ENCODE results near the gene RARS2. TPM values are rescaled to one million over a fixed set of nuclear protein-coding genes. Genes with fewer than 3 reads are reported as not detected.

Gene RARS2
- total RNA-seq, 1 donor = 49.9 TPM

DNA sequence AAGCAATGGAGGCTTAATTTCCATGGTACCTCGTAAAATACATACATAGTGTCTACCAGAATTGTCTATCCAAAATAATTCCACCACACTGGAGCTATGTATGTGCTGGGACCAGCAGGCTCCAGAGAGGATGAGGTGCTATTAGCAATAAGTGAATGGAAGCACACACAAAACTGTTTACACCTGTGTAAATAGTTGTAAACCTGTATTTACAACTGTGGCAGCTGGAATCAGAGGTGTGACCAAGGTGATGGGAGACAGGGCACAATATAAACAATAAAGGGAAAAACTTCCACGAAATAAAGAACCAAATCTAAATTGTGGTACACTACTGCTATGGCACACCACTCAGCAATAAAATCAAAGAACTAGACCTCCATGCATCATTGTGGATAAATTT is 14.4 kb downstream of the RARS2 start:
- Histone ChIP-seq H3K79me2 (ENCODE audit: insufficient read depth, low read length) (peaks cover 90% of the 10 kb centered on the region), H4K20me1 (ENCODE audit: insufficient read depth, low read length) (peaks cover 29% of the 10 kb centered on the region), H3K4me1 (ENCODE audit: insufficient read depth, low read length) (peaks cover 8% of the 10 kb centered on the region), H3K27me3 (ENCODE audit: insufficient read depth, low read length) (no peaks in the 10 kb centered on the region), H3K27ac (ENCODE audit: low read depth, low read length) (no peak overlapping the region), H3K9me3 (ENCODE audit: low read depth, low read length) (no peaks in the 10 kb centered on the region), H3K4me2 (ENCODE audit: insufficient read depth, low read length) (no peak overlapping the region), H3K4me3 (ENCODE audit: insufficient read depth, low read length) (no peak overlapping the region), H2AFZ (ENCODE audit: low read length) (no peak overlapping the region), H3K36me3 (ENCODE audit: insufficient read depth, low read length) (peaks cover 4% of the 10 kb centered on the region)
- TF ChIP-seq, protein P1, sequence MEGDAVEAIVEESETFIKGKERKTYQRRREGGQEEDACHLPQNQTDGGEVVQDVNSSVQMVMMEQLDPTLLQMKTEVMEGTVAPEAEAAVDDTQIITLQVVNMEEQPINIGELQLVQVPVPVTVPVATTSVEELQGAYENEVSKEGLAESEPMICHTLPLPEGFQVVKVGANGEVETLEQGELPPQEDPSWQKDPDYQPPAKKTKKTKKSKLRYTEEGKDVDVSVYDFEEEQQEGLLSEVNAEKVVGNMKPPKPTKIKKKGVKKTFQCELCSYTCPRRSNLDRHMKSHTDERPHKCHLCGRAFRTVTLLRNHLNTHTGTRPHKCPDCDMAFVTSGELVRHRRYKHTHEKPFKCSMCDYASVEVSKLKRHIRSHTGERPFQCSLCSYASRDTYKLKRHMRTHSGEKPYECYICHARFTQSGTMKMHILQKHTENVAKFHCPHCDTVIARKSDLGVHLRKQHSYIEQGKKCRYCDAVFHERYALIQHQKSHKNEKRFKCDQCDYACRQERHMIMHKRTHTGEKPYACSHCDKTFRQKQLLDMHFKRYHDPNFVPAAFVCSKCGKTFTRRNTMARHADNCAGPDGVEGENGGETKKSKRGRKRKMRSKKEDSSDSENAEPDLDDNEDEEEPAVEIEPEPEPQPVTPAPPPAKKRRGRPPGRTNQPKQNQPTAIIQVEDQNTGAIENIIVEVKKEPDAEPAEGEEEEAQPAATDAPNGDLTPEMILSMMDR (IDR thresholded peaks at IDR 0.05; ENCODE audit: extremely low read depth, low read depth, low read length) = no peak
- no peak for DNase-seq (ENCODE audit: insufficient read length, low spot score, missing footprints)

DNA sequence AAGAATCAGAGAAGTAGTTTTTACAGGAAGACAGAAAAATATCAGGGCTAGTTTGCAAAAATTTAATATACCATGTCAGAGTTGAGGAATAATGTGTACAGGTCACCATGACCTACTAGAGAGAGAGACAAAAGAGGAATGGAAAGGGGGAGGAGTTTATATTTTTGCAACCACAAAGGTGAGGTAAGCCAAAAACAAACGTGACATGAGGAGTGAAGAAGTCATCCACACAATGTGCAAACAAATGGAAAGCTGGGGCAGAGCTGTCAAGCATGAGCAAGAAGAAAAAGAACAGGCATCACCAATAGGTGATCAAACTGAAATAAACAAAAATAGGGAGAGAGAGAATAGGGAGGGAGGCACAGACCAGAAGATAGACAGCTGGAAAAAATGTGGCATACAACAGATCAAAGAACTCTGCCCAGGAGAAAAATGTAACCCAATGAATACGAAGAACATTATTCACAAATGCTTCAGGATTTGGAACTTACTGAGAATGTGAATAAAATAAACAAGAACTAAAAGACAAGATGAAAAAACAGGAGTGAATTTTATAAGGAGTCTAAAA is 15.5 kb downstream of the RARS2 start:
- Histone ChIP-seq H3K4me2 (ENCODE audit: insufficient read depth, low read length) (no peak overlapping the region), H3K27ac (ENCODE audit: low read depth, low read length) (no peak overlapping the region), H3K27me3 (ENCODE audit: insufficient read depth, low read length) (no peaks in the 10 kb centered on the region), H2AFZ (ENCODE audit: low read length) (no peak overlapping the region), H4K20me1 (ENCODE audit: insufficient read depth, low read length) (peaks cover 32% of the 10 kb centered on the region), H3K79me2 (ENCODE audit: insufficient read depth, low read length) (peaks cover 91% of the 10 kb centered on the region), H3K9me3 (ENCODE audit: low read depth, low read length) (no peaks in the 10 kb centered on the region), H3K4me1 (ENCODE audit: insufficient read depth, low read length) (peaks cover 8% of the 10 kb centered on the region), H3K4me3 (ENCODE audit: insufficient read depth, low read length) (no peak overlapping the region), H3K36me3 (ENCODE audit: insufficient read depth, low read length) (peaks cover 3% of the 10 kb centered on the region)
- TF ChIP-seq, protein P1 (IDR thresholded peaks at IDR 0.05; ENCODE audit: extremely low read depth, low read depth, low read length) = no peak
- peak; percentile 68 for DNase-seq (ENCODE audit: insufficient read length, low spot score, missing footprints)

DNA sequence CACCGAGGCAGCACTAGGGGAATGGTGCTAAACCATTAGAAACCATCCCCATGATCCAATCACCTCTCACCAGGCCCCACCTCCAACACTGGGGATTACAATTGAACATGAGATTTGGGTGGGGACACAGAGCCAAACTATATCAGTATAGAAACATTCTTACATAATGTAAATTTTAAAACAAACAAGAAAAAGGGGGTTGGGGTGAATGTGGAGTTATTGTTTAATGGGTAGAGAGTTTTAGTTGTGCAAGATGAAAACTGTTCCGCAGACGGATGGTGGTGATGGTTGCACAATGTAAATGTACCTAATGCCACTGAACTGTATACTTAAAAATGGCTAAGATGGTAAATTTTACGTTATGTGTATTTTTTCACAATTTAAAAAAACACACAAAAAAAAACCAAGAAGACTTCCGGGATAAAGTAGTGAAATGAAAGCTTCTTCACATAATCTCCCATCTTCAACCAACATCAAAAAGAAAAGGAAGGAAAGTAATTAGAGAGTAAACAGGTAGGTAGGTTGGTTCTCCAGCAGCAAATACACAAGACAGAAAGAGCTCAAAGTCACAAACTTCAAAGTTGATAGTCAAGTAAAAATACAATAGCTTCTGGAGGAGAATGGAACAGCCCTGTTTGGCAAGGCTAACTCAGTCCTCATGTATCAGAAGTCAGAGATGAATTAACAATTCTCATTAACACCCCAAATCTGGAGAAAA is 16.3 kb downstream of the RARS2 start:
- H4K20me1 ChIP-seq (ENCODE audit: insufficient read depth, low read length) = peaks cover 31% of the 10 kb centered on the region
- H2AFZ ChIP-seq (ENCODE audit: low read length) = no peak overlapping the region
- no peaks in the 10 kb centered on the region for H3K36me3 ChIP-seq (ENCODE audit: insufficient read depth, low read length)
- peaks cover 90% of the 10 kb centered on the region for H3K79me2 ChIP-seq (ENCODE audit: insufficient read depth, low read length)
- H3K9me3 ChIP-seq (ENCODE audit: low read depth, low read length) = no peaks in the 10 kb centered on the region
- no peak overlapping the region for H3K4me2 ChIP-seq (ENCODE audit: insufficient read depth, low read length)
- TF ChIP-seq, protein P1 (IDR thresholded peaks at IDR 0.05; ENCODE audit: extremely low read depth, low read depth, low read length) = no peak
- H3K27me3 ChIP-seq (ENCODE audit: insufficient read depth, low read length) = no peaks in the 10 kb centered on the region
- no peak for DNase-seq (ENCODE audit: insufficient read length, low spot score, missing footprints)
- H3K27ac ChIP-seq (ENCODE audit: low read depth, low read length) = no peak overlapping the region
- H3K4me1 ChIP-seq (ENCODE audit: insufficient read depth, low read length) = peaks cover 8% of the 10 kb centered on the region
- no peak overlapping the region for H3K4me3 ChIP-seq (ENCODE audit: insufficient read depth, low read length)

DNA sequence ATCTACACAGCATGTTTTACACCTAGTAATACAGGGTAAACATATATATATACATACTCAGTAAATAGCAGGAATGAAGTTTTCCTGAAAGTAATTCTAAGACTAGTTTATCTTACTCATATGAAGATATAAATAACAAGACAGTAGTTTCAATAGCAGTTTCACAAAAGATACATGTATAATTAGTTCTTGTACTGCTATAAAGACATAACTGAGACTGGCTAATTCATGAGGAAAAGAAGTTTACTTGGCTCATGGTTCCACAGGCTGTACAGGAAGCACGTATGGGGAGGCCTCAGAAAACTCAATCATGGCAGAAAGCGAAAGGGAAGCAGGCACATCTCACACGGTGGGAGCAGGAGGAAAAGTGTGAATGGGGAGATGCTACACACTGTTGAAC is 16.9 kb downstream of the RARS2 start:
- Histone ChIP-seq H3K79me2 (ENCODE audit: insufficient read depth, low read length) (peaks cover 90% of the 10 kb centered on the region), H3K27ac (ENCODE audit: low read depth, low read length) (no peak overlapping the region), H3K4me2 (ENCODE audit: insufficient read depth, low read length) (no peak overlapping the region), H3K4me3 (ENCODE audit: insufficient read depth, low read length) (no peak overlapping the region), H2AFZ (ENCODE audit: low read length) (no peak overlapping the region), H3K4me1 (ENCODE audit: insufficient read depth, low read length) (peaks cover 8% of the 10 kb centered on the region), H3K9me3 (ENCODE audit: low read depth, low read length) (no peaks in the 10 kb centered on the region), H4K20me1 (ENCODE audit: insufficient read depth, low read length) (peaks cover 29% of the 10 kb centered on the region), H3K27me3 (ENCODE audit: insufficient read depth, low read length) (no peaks in the 10 kb centered on the region), H3K36me3 (ENCODE audit: insufficient read depth, low read length) (no peaks in the 10 kb centered on the region)
- TF ChIP-seq, protein P1 (IDR thresholded peaks at IDR 0.05; ENCODE audit: extremely low read depth, low read depth, low read length) = no peak
- DNase-seq (ENCODE audit: insufficient read length, low spot score, missing footprints) = no peak
